GM12892 (cell line): Measurements from ENCODE around the gene MIOS.
A peak's percentile ranks its signal among the peaks of the same experiment; 100 is the strongest.

Experiments used
- DNase-seq: peaks from one replicate; pipeline ENCODE4 v3.0.0; 2011; ENCODE audit not compliant: insufficient read length
- FAIRE-seq: peaks from 2 replicates; lab custom pipeline; 2011; peaks lifted over from hg19 to GRCh38; lab: Jason Lieb, UNC
- POLR2A ChIP-seq: IDR thresholded peaks from 2 replicates; pipeline ENCODE4 v1.6.1; 2011; ENCODE audit warnings: low read depth, low read length, control low read depth
- POLR2AphosphoS5 ChIP-seq: IDR thresholded peaks from 2 replicates; pipeline ENCODE4 v1.6.1; 2011; ENCODE audit warnings: low read depth, low read length, control low read depth
- TAF1 ChIP-seq: IDR thresholded peaks from 2 replicates; pipeline ENCODE4 v1.6.1; 2011; ENCODE audit warnings: low read depth, mild to moderate bottlenecking, control low read depth, low read length, borderline replicate concordance

The MIOS gene

DNA sequence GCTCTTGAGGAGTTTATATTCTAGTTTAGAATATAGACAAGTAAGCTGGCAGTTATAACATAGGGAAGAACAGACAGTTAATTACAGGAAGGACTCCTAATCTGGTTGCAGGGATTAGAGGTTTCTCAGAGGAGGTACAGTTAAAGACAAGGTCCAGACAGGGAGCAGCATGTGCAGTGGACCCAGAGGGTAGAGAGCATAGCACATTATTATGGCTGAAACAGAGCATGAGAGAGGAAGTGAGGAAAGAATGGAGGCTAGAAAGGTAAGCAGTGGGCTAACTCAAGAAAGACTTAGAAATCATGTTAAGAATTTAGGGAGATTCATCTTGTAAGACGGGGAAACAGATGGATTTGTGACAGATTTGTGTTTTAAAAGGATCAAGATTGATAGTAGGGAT, 9.7 kb downstream of the MIOS start:
- FAIRE-seq (peak; percentile 48), DNase-seq (no peak)

DNA sequence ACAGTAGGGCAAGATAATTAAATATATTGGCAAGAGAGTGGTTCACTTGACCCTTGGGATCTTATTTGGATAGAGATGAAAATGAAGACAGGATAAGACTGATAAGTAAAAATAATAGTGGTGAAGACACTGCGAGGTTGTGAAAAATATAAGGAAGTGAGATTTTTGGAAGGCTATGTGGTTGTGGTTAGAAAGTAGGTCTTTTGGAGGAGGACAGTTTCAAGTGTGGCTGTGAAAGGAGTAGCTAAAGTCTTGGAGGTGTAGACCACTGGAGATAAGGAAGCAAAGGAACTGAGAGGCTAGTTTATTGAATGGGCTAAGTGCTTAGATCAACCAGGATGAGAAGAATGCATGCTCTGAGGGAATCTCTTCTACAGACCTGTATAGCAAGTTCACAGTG, 11.2 kb downstream of the MIOS start:
- DNase-seq, result no peak
- TF ChIP-seq TAF1 (no peak), POLR2AphosphoS5 (no peak), POLR2A (no peak)
- FAIRE-seq, result peak; percentile 58

More for the DNA sequence above, 9.7 kb downstream of the MIOS start:
- TF ChIP-seq POLR2A (no peak; the same call in 1 of the 2 replicates), TAF1 (no peak), POLR2AphosphoS5 (no peak)

DNA sequence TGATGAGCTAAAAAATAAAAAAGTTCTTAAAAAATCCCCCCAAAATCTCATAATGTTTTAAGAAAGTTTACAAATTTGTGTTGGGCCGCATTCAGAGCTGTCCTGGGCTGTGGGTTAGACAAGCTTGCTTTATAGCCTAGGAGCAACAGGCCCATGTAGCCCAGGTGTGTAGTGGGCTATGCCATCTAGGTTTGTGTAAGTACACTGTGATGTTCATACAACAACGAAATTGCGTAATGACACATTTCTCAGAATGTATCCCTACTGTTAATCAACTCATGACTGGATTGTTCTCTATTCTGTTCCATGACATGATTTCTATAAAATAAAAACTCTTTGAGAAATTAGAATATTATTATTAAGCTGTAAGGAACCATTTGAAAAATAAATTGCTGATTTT, 13.0 kb downstream of the MIOS start:
- no peak for DNase-seq
- FAIRE-seq, result no peak
- no peak for TF ChIP-seq POLR2AphosphoS5
- no peak for TF ChIP-seq POLR2A
- no peak for TF ChIP-seq TAF1

DNA sequence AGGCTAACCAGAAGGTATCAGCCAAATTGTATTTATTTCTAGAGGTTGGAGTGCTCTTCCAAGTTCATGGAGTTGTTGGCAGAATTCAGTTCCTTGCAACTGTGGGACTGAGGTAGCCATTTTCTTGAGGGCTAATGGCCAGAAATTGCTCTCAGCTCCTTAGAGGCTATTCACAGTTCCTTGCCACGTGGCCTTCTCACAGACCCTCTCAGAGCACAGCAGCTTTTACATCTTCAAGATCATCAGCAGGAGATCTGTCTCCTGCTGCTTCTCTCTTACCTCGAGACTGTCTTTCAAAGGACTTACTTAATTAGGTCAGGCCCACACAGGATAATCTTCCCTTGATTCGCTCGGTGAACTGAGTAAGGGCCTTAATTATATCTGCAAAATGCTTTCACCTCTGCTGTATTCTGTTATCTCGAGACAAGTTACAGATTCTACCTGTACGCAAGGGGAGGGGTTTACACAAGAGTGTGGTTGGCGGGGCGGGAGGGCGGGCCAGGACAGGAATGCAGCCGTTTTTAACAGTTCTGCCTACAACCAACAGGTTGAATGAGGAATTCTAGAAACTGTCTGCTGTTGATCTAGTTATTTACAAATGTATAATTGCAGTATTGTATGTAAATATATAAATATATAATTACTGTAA, 15.0 kb downstream of the MIOS start:
- TF ChIP-seq POLR2AphosphoS5 (no peak), TAF1 (no peak), POLR2A (no peak)
- DNase-seq (no peak), FAIRE-seq (peak; percentile 79)

DNA sequence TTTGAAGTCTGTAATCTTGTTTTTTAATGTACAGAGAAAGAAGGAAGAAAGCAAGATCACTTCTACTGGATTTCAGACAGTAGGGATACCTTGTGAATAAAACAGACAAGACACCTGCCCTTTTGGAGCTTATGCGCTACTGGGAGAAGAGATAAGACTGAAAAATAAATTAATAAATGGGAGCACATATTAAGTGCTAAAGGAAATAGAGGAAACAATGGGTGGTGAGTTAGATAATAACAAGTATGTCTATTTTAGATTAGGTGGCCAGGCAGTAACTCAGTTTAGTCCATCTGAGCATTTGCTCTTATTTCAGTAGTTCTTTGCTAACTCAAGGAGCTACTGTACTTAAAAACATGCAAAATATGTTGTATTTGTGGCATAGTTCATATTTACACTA, 15.9 kb downstream of the MIOS start:
- TF ChIP-seq POLR2A, result no peak
- no peak for TF ChIP-seq POLR2AphosphoS5
- TF ChIP-seq TAF1, result no peak
- no peak for FAIRE-seq

GRCh38 chr7:7583731-7584130, 17.0 kb downstream of the MIOS start:
- DNase-seq (no peak), FAIRE-seq (no peak)
- TF ChIP-seq POLR2A (no peak), POLR2AphosphoS5 (no peak), TAF1 (no peak)

More for the DNA sequence above, 15.9 kb downstream of the MIOS start:
- no peak for DNase-seq

DNA sequence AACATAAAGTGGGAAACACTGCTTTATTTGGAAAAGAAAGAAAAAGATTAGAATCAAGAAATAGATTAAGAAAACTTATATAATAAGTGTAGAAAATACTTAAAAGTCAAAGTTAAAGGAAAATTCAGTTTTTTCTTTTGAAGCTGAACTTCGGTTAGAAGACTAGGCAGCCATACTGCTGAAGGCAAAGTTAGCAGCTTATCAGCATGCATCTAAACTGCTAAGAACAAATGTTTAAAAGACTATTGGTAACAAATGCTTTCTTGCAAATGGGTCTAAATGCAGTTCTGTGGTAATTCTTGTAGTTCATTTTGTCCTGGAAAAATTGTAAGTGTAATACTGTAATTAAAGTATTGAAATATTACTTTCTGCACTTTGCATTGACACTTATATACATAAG, 18.0 kb downstream of the MIOS start:
- no peak for TF ChIP-seq TAF1
- no peak for TF ChIP-seq POLR2A
- no peak for TF ChIP-seq POLR2AphosphoS5
- no peak for DNase-seq
- FAIRE-seq, result no peak

- TF ChIP-seq TAF1, result no peak
- no peak for TF ChIP-seq POLR2AphosphoS5
- TF ChIP-seq POLR2A, result no peak
- DNase-seq (no peak), FAIRE-seq (no peak)
Measured at GRCh38 chr7:7585241-7585928, 18.7 kb downstream of the MIOS start.

- no peak for DNase-seq
Measured at GRCh38 chr7:7595451-7595850, 28.8 kb downstream of the MIOS start.

GRCh38 chr7:7596176-7596575, 29.5 kb downstream of the MIOS start:
- no peak for TF ChIP-seq TAF1
- FAIRE-seq (no peak), DNase-seq (no peak)

More at GRCh38 chr7:7595451-7595850, 28.8 kb downstream of the MIOS start:
- TF ChIP-seq POLR2AphosphoS5 (no peak), POLR2A (no peak), TAF1 (no peak)
- FAIRE-seq, result no peak

DNA sequence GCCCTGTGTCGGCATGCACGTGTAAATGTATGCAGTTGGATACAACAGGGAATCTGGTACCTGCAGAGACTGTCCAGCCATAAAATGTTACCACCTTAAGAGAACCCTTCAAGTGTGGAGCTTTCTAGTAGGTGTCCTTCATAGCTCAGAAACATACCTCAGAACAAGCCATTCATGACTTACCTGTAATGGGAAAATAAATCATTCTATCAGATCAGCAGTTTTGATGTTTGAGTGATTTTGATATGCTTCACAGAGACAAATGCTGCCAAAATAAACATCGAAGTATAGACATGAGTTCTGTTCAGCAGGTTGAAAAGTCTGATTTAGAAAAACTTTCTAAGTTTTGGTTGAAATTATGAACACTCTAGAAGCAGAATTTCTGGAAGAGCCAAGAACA, 40.3 kb downstream of the MIOS start:
- no peak for TF ChIP-seq POLR2A
- TF ChIP-seq TAF1, result no peak
- no peak for TF ChIP-seq POLR2AphosphoS5
- FAIRE-seq, result no peak
- DNase-seq, result no peak

- FAIRE-seq (no peak), DNase-seq (no peak)
- TF ChIP-seq TAF1 (no peak), POLR2A (no peak), POLR2AphosphoS5 (no peak)
Measured at GRCh38 chr7:7609330-7609729, 42.6 kb downstream of the MIOS start.

DNA sequence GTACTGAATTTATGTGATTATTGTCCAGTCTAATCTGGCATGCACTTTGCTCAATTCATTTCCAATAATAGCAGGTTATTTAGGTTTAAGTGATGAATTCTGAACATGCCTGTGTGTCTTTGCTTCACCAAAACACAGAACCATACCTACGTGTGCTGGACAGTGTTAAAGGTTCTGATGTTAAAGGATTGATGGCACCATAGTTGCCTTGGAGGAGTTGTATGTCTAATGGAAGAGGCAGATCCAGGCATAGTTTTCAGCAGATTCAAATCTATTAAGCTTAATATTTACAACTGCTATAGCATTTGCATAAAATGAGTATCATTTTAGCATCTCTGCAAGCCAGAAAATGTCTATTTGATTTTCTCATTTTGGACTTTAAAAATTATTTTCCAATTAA, 45.8 kb downstream of the MIOS start:
- no peak for FAIRE-seq
- TF ChIP-seq POLR2A (no peak), TAF1 (no peak), POLR2AphosphoS5 (no peak)

More for the DNA sequence above, 45.8 kb downstream of the MIOS start:
- no peak for DNase-seq
